NOMO-1 treated with DMSO at 0.1 percent for 48 hours (cell line): ENCODE results near the gene TET2.
A peak's percentile ranks its signal among the peaks of the same experiment; 100 is the strongest.

Experiments used
- DNase-seq: peaks from one replicate; lab custom pipeline; 2025; ENCODE audit not compliant: unreplicated experiment; lab: John Stamatoyannopoulos, UW

Gene TET2

GRCh38 chr4:105140684-105141490, 5.8 kb upstream of the TET2 start:
- DNase-seq, result no peak

- peak; percentile 99 for DNase-seq
These were observed 1.3 kb upstream of the TET2 start for GRCh38 chr4:105145156-105145902.

- peak; percentile 60 for DNase-seq
These were observed 787 bp upstream of the TET2 start for GRCh38 chr4:105145903-105146275.

GRCh38 chr4:105147016-105147552, 408 bp downstream of the TET2 start:
- DNase-seq, result no peak

- DNase-seq, result peak; percentile 48
These were observed 981 bp downstream of the TET2 start for GRCh38 chr4:105147553-105148161.

GRCh38 chr4:105148356-105148755, 1.7 kb downstream of the TET2 start:
- no peak for DNase-seq

GRCh38 chr4:105148776-105149175, 2.1 kb downstream of the TET2 start:
- no peak for DNase-seq

GRCh38 chr4:105149771-105150170, 3.1 kb downstream of the TET2 start:
- DNase-seq, result peak; percentile 64

GRCh38 chr4:105150503-105150902, 3.8 kb downstream of the TET2 start:
- DNase-seq, result no peak

- no peak for DNase-seq
These were observed 7.1 kb downstream of the TET2 start for GRCh38 chr4:105153749-105154148.

GRCh38 chr4:105154576-105154975, 7.9 kb downstream of the TET2 start:
- no peak for DNase-seq

- no peak for DNase-seq
These were observed 8.8 kb downstream of the TET2 start for GRCh38 chr4:105155426-105155825.

GRCh38 chr4:105158837-105159236, 12.2 kb downstream of the TET2 start:
- DNase-seq, result no peak

- no peak for DNase-seq
These were observed 15.6 kb downstream of the TET2 start for GRCh38 chr4:105162123-105162796.

GRCh38 chr4:105164548-105164947, 17.9 kb downstream of the TET2 start:
- no peak for DNase-seq

GRCh38 chr4:105166066-105166465, 19.4 kb downstream of the TET2 start:
- no peak for DNase-seq

- peak; percentile 58 for DNase-seq
These were observed 24.0 kb downstream of the TET2 start for GRCh38 chr4:105170711-105171110.

GRCh38 chr4:105171912-105172311, 25.2 kb downstream of the TET2 start:
- no peak for DNase-seq

GRCh38 chr4:105174098-105174497, 27.4 kb downstream of the TET2 start:
- no peak for DNase-seq

GRCh38 chr4:105179539-105180401, 33.1 kb downstream of the TET2 start:
- no peak for DNase-seq
